Peyer's patch (tissue), 4 donors: Measurements from ENCODE around the gene PRKAG3.

ENCODE experiments used
- CTCF ChIP-seq, 6 experiments: fragments of 450-650 bp in 4 of 6; fragments of 200-600 bp in 2 of 6; sonication (generic) in 1 of 6; IDR thresholded peaks; one replicate each; pipeline ENCODE4 v1.5.1; 2017 to 2019; ENCODE audit warnings: antibody characterized with exemption in 6 of 6, mild to moderate bottlenecking in 3 of 6, moderate library complexity in 1 of 6
- POLR2A ChIP-seq, 2 donors: fragments of 450-650 bp; IDR thresholded peaks; one replicate each; pipeline ENCODE4 v1.5.1; 2017; ENCODE audit warnings: antibody characterized with exemption in 2 of 2, mild to moderate bottlenecking in 2 of 2, moderate library complexity in 2 of 2

- TF ChIP-seq CTCF (IDR thresholded peaks at IDR 0.05): no peak
- TF ChIP-seq POLR2A (IDR thresholded peaks at IDR 0.05): no peak
Measured at GRCh38 chr2:218802386-218802994, 29.1 kb downstream of the PRKAG3 start.
